ENCODE measurements around the gene PIP5K1A. TPM values are rescaled to one million over a fixed set of nuclear protein-coding genes. Genes with fewer than 3 reads are reported as not detected.

PIP5K1A gene
- total and polyA plus RNA-seq, 2 donors (not counting 1 experiment from before 2014, with no cell fraction given) = 80.9 to 118 TPM

GRCh38 chr1:151265446-151266236, 67.3 kb downstream of the PIP5K1A start:
- Histone ChIP-seq H3K27me3 (ENCODE audit: control insufficient read depth, insufficient read depth, low read length) (no peaks in the 10 kb centered on the region), H3K9ac (ENCODE audit: insufficient read depth, low read length) (no peak overlapping the region), H3K27ac (ENCODE audit: insufficient read depth, low read length) (no peak overlapping the region), H3K4me2 (ENCODE audit: extremely low read depth, insufficient read depth, low read length) (no peak overlapping the region), H3K4me1 (ENCODE audit: control insufficient read depth, extremely low read depth, insufficient read depth, low read length) (no peaks in the 10 kb centered on the region), H3K4me3 (replicated peaks in 1 of 4; ENCODE audit: control extremely low read depth in 1 of 4, insufficient read depth in 1 of 4, low read depth in 3 of 4, low read length in 4 of 4) (no peak overlapping the region), H3K79me2 (ENCODE audit: control insufficient read depth, insufficient read depth, low read length) (peaks cover 4% of the 10 kb centered on the region), H3K9me3 (ENCODE audit: control insufficient read depth, insufficient read depth, low read depth, low read length) (no peaks in the 10 kb centered on the region), H3K36me3 (ENCODE audit: control insufficient read depth, insufficient read depth, low read length) (peaks cover 18% of the 10 kb centered on the region), H4K20me1 (ENCODE audit: control insufficient read depth, extremely low read depth, insufficient read depth, low read length) (no peaks in the 10 kb centered on the region), H2AFZ (ENCODE audit: low read length) (no peak overlapping the region)
- DNase-seq (ENCODE audit: low read depth in 2 of 2) = no peak
- TF ChIP-seq, protein P1, sequence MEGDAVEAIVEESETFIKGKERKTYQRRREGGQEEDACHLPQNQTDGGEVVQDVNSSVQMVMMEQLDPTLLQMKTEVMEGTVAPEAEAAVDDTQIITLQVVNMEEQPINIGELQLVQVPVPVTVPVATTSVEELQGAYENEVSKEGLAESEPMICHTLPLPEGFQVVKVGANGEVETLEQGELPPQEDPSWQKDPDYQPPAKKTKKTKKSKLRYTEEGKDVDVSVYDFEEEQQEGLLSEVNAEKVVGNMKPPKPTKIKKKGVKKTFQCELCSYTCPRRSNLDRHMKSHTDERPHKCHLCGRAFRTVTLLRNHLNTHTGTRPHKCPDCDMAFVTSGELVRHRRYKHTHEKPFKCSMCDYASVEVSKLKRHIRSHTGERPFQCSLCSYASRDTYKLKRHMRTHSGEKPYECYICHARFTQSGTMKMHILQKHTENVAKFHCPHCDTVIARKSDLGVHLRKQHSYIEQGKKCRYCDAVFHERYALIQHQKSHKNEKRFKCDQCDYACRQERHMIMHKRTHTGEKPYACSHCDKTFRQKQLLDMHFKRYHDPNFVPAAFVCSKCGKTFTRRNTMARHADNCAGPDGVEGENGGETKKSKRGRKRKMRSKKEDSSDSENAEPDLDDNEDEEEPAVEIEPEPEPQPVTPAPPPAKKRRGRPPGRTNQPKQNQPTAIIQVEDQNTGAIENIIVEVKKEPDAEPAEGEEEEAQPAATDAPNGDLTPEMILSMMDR (conservative IDR thresholded peaks at IDR 0.05 in 1 of 2, IDR thresholded peaks at IDR 0.05 in 1 of 2; ENCODE audit: low read depth in 1 of 2, low read length in 2 of 2) = no peak
- TF ChIP-seq EZH2 (IDR thresholded peaks at IDR 0.05; ENCODE audit: low read length, missing control alignments) = no peak

GRCh38 chr1:151266315-151266714, 68.0 kb downstream of the PIP5K1A start:
- Histone ChIP-seq H3K9ac (ENCODE audit: insufficient read depth, low read length) (no peak overlapping the region), H4K20me1 (ENCODE audit: control insufficient read depth, extremely low read depth, insufficient read depth, low read length) (no peaks in the 10 kb centered on the region), H3K4me2 (ENCODE audit: extremely low read depth, insufficient read depth, low read length) (no peak overlapping the region), H2AFZ (ENCODE audit: low read length) (no peak overlapping the region), H3K27ac (ENCODE audit: insufficient read depth, low read length) (no peak overlapping the region), H3K36me3 (ENCODE audit: control insufficient read depth, insufficient read depth, low read length) (peaks cover 18% of the 10 kb centered on the region), H3K9me3 (ENCODE audit: control insufficient read depth, insufficient read depth, low read depth, low read length) (no peaks in the 10 kb centered on the region), H3K4me1 (ENCODE audit: control insufficient read depth, extremely low read depth, insufficient read depth, low read length) (no peaks in the 10 kb centered on the region), H3K4me3 (replicated peaks in 1 of 4; ENCODE audit: control extremely low read depth in 1 of 4, insufficient read depth in 1 of 4, low read depth in 3 of 4, low read length in 4 of 4) (no peak overlapping the region), H3K79me2 (ENCODE audit: control insufficient read depth, insufficient read depth, low read length) (peaks cover 2% of the 10 kb centered on the region), H3K27me3 (ENCODE audit: control insufficient read depth, insufficient read depth, low read length) (no peaks in the 10 kb centered on the region)
- TF ChIP-seq, protein P1 (conservative IDR thresholded peaks at IDR 0.05 in 1 of 2, IDR thresholded peaks at IDR 0.05 in 1 of 2; ENCODE audit: low read depth in 1 of 2, low read length in 2 of 2) = no peak
- TF ChIP-seq EZH2 (IDR thresholded peaks at IDR 0.05; ENCODE audit: low read length, missing control alignments) = no peak
- no peak for DNase-seq (ENCODE audit: low read depth in 2 of 2)

GRCh38 chr1:151266821-151267220, 68.5 kb downstream of the PIP5K1A start:
- no peaks in the 10 kb centered on the region for H3K4me1 ChIP-seq (ENCODE audit: control insufficient read depth, extremely low read depth, insufficient read depth, low read length)
- no peak overlapping the region for H2AFZ ChIP-seq (ENCODE audit: low read length)
- TF ChIP-seq EZH2 (IDR thresholded peaks at IDR 0.05; ENCODE audit: low read length, missing control alignments) = no peak
- TF ChIP-seq, protein P1 (conservative IDR thresholded peaks at IDR 0.05 in 1 of 2, IDR thresholded peaks at IDR 0.05 in 1 of 2; ENCODE audit: low read depth in 1 of 2, low read length in 2 of 2) = no peak
- no peak overlapping the region for H3K4me2 ChIP-seq (ENCODE audit: extremely low read depth, insufficient read depth, low read length)
- no peaks in the 10 kb centered on the region for H3K9me3 ChIP-seq (ENCODE audit: control insufficient read depth, insufficient read depth, low read depth, low read length)
- H3K9ac ChIP-seq (ENCODE audit: insufficient read depth, low read length) = no peak overlapping the region
- peaks cover 18% of the 10 kb centered on the region for H3K36me3 ChIP-seq (ENCODE audit: control insufficient read depth, insufficient read depth, low read length)
- H4K20me1 ChIP-seq (ENCODE audit: control insufficient read depth, extremely low read depth, insufficient read depth, low read length) = no peaks in the 10 kb centered on the region
- no peak overlapping the region for H3K4me3 ChIP-seq (replicated peaks in 1 of 4; ENCODE audit: control extremely low read depth in 1 of 4, insufficient read depth in 1 of 4, low read depth in 3 of 4, low read length in 4 of 4)
- no peak overlapping the region for H3K27ac ChIP-seq (ENCODE audit: insufficient read depth, low read length)
- no peaks in the 10 kb centered on the region for H3K27me3 ChIP-seq (ENCODE audit: control insufficient read depth, insufficient read depth, low read length)
- peaks cover 2% of the 10 kb centered on the region for H3K79me2 ChIP-seq (ENCODE audit: control insufficient read depth, insufficient read depth, low read length)
- no peak for DNase-seq (ENCODE audit: low read depth in 2 of 2)

All from fibroblast of lung (primary cell).